ENCODE data around the gene MYO19. TPM values are rescaled to one million over a fixed set of nuclear protein-coding genes. Genes with fewer than 3 reads are reported as not detected.

The MYO19 gene
- total and polyA plus RNA-seq, 9 of the 15 experiments (the other 6 are each of a cell fraction or from before 2014, with no cell fraction given): 21.6 to 176 (median 129) TPM

DNA sequence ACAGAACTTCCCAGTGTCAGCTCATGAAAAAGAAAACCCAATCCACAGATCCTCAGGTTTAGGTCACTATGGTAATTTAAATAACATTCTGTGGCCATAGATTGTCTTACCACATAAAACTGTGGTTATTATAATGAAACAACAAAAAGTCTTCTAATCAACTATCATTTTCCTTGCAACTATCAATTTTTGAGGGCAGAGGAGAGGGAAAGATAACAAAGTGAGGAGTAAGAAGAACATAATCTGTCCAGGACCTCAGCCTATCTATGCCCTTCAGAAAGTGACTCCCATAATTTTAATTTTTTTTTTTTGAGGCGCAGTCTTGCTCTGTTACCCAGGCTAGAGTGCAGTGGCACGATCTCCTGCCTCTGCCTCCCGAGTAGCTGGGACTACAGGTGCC, 6.0 kb upstream of the MYO19 start (continued):
- TF ChIP-seq, protein P1, sequence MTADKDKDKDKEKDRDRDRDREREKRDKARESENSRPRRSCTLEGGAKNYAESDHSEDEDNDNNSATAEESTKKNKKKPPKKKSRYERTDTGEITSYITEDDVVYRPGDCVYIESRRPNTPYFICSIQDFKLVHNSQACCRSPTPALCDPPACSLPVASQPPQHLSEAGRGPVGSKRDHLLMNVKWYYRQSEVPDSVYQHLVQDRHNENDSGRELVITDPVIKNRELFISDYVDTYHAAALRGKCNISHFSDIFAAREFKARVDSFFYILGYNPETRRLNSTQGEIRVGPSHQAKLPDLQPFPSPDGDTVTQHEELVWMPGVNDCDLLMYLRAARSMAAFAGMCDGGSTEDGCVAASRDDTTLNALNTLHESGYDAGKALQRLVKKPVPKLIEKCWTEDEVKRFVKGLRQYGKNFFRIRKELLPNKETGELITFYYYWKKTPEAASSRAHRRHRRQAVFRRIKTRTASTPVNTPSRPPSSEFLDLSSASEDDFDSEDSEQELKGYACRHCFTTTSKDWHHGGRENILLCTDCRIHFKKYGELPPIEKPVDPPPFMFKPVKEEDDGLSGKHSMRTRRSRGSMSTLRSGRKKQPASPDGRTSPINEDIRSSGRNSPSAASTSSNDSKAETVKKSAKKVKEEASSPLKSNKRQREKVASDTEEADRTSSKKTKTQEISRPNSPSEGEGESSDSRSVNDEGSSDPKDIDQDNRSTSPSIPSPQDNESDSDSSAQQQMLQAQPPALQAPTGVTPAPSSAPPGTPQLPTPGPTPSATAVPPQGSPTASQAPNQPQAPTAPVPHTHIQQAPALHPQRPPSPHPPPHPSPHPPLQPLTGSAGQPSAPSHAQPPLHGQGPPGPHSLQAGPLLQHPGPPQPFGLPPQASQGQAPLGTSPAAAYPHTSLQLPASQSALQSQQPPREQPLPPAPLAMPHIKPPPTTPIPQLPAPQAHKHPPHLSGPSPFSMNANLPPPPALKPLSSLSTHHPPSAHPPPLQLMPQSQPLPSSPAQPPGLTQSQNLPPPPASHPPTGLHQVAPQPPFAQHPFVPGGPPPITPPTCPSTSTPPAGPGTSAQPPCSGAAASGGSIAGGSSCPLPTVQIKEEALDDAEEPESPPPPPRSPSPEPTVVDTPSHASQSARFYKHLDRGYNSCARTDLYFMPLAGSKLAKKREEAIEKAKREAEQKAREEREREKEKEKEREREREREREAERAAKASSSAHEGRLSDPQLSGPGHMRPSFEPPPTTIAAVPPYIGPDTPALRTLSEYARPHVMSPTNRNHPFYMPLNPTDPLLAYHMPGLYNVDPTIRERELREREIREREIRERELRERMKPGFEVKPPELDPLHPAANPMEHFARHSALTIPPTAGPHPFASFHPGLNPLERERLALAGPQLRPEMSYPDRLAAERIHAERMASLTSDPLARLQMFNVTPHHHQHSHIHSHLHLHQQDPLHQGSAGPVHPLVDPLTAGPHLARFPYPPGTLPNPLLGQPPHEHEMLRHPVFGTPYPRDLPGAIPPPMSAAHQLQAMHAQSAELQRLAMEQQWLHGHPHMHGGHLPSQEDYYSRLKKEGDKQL (CRISPR knock-in tag; IDR thresholded peaks at IDR 0.05; ENCODE audit: borderline replicate concordance): no peak
- TF ChIP-seq TAL1 (IDR thresholded peaks at IDR 0.05): peak; percentile 43; the same call in 1 of the 2 replicates
- TF ChIP-seq ZNF586 (CRISPR knock-in tag; conservative IDR thresholded peaks at IDR 0.05): no peak
- TF ChIP-seq BRF1 (IDR thresholded peaks at IDR 0.05; ENCODE audit: borderline replicate concordance, extremely low read depth, insufficient read length): no peak
- no peak for TF ChIP-seq SRF (CRISPR knock-in tag; IDR thresholded peaks at IDR 0.05)
- TF ChIP-seq, protein P2, sequence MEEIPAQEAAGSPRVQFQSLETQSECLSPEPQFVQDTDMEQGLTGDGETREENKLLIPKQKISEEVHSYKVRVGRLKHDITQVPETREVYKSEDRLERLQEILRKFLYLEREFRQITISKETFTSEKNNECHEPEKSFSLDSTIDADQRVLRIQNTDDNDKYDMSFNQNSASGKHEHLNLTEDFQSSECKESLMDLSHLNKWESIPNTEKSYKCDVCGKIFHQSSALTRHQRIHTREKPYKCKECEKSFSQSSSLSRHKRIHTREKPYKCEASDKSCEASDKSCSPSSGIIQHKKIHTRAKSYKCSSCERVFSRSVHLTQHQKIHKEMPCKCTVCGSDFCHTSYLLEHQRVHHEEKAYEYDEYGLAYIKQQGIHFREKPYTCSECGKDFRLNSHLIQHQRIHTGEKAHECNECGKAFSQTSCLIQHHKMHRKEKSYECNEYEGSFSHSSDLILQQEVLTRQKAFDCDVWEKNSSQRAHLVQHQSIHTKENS (CRISPR knock-in tag; IDR thresholded peaks at IDR 0.05): no peak
- no peak for TF ChIP-seq ZNF224 (CRISPR knock-in tag; IDR thresholded peaks at IDR 0.05)
- TF ChIP-seq, protein P3, sequence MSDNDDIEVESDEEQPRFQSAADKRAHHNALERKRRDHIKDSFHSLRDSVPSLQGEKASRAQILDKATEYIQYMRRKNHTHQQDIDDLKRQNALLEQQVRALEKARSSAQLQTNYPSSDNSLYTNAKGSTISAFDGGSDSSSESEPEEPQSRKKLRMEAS (CRISPR knock-in tag; IDR thresholded peaks at IDR 0.05): no peak
- peak; percentile 29 for TF ChIP-seq ARID1B (IDR thresholded peaks at IDR 0.05)
- no peak for TF ChIP-seq ATF7 (IDR thresholded peaks at IDR 0.05)
- TF ChIP-seq, protein P4, sequence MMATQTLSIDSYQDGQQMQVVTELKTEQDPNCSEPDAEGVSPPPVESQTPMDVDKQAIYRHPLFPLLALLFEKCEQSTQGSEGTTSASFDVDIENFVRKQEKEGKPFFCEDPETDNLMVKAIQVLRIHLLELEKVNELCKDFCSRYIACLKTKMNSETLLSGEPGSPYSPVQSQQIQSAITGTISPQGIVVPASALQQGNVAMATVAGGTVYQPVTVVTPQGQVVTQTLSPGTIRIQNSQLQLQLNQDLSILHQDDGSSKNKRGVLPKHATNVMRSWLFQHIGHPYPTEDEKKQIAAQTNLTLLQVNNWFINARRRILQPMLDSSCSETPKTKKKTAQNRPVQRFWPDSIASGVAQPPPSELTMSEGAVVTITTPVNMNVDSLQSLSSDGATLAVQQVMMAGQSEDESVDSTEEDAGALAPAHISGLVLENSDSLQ (IDR thresholded peaks at IDR 0.05): no peak
- no peak for TF ChIP-seq ZBTB8A (IDR thresholded peaks at IDR 0.05; ENCODE audit: partially characterized antibody)

All from K562 (cell line).